Inferior parietal cortex (tissue), 1 donor: ENCODE results near the gene LRMDA.
"Not testable (repeated sequence)": the region's sequence is repeated elsewhere in the genome, so short reads cannot be mapped to it uniquely, and the experiment has no call there.

Experiments used
- DNase-seq: peaks from one replicate; pipeline ENCODE4 v3.0.0-alpha.2; 2016; ENCODE audit errors: extremely low spot score

LRMDA gene

DNA sequence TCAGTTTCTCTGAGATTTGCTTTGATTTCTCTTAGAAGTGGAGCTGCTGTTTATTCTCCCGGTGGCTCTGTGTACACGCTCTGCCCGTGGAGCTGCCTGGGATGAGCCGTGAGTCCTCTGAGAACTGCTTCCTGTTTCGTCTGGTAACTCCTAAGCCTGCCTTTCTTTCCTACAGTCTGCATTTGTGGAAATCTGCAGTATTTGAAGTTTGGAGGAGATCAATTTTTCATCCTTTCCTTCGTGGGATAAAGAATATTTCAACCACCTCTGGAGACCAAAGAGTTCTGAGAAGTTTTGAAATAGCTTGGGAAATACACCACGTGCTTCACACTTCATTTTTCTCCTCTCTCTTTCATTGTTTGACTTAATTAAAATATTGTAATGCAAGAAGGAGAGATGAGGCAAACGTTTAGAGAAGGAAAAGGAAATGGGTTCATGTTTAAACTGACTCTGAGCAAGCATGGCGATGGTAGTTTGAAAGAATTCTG lies 311.9 kb downstream of the LRMDA start:
- no peak for DNase-seq

DNA sequence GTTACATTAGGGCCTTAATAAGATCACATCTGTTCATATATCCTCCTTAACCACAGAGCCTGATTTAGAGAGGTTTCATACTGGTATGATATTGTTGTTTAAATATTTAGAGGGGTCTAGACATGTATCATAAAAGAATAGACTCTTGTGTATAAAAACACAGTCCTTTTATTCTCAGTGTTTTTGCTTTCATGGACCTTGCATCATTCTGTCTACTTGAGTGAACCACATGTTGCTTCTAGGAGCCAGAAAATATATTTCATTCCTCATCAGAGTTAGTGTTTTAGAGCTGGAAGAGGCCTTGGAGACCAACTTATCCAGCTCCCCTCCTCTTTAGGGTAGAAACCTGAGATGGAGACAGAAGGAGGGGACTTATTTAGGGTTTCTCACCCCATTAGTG lies 312.8 kb downstream of the LRMDA start:
- DNase-seq = no peak

DNA sequence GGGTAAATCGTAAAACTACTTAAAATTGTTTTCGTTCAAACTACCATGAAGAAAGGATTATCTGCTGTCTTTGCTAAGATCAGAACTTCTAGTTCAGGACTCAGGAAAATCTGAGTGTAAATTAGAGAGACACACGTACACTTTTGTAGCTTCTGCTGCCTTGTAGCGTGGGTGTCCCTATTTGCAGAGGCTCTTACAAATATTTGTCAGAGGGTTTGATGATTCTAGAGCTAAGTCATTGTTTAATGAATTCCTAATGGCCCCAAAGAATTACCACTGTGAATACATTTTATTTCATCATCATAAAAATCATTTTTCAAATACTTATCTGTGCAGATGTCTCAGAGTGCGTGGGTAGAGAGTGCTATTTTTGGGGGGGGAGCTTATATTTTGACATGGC lies 314.9 kb downstream of the LRMDA start:
- DNase-seq = no peak

DNA sequence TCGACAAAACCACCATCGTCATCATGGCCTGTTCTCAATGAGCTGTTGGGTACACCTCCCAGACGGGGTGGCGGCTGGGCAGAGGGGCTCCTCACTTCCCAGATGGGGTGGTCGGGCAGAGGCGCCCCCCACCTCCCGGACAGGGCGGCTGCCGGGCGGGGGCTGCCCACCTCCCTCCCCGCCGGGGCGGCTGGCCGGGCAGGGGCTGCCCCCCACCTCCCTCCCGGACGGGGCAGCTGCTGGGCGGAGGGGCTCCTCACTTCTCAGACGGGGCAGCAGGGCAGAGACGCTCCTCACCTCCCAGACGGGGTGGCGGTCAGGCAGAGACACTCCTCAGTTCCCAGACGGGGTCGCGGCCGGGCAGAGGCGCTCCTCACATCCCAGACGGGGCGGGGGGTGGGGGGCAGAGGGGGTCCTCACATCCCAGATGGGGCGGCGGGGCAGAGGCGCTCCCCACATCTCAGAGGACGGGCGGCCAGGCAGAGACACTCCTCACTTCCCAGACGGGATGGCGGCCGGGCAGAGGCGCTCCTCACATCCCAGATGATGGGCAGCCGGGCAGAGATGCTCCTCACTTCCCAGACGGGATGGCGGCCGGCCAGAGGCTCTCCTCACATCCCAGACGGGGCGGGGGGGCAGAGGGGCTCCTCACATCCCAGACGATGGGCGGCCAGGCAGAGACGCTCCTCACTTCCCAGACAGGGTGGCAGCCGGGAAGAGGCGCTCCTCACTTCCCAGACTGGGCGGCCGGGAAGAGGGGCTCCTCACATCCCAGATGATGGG lies 318.9 kb downstream of the LRMDA start:
- not testable (repeated sequence) for DNase-seq

DNA sequence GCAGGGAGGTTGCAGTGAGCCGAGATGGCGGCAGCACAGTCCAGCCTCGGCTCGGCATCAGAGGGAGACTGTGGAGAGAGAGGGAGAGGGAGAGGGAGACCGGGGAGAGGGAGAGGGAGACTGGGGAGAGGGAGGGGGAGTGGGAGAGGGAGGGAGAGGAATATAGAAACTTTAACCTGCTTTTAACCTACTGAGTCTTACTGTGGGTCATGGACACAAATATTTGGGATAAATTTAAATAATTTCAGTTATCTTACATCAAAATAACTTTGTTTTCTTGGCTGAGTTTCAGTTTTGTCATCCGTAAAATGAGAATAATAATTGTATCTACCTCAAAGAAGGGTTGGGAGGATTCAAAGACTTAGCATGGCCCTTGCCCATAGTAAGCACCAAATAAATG lies 319.8 kb downstream of the LRMDA start:
- DNase-seq = no peak

DNA sequence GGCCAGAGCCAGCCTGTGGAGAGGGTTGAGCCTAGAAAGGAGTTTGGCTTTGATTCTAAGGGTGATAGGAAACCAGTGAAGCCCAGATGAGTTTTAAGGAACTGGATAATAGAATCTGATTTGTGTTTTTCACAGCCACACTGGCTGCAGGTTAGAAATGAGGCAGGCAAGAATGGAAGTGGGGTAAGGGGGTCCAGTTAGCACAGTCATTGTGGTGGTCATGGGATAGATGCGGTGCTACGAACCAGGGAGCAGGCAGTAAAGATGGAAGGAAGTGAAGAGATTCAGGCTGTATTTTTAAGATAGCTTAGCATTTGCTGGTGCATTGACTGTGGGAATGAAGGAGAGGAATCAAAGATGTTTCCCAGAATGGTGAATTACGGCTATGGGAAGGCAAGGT lies 322.2 kb downstream of the LRMDA start:
- DNase-seq = no peak

DNA sequence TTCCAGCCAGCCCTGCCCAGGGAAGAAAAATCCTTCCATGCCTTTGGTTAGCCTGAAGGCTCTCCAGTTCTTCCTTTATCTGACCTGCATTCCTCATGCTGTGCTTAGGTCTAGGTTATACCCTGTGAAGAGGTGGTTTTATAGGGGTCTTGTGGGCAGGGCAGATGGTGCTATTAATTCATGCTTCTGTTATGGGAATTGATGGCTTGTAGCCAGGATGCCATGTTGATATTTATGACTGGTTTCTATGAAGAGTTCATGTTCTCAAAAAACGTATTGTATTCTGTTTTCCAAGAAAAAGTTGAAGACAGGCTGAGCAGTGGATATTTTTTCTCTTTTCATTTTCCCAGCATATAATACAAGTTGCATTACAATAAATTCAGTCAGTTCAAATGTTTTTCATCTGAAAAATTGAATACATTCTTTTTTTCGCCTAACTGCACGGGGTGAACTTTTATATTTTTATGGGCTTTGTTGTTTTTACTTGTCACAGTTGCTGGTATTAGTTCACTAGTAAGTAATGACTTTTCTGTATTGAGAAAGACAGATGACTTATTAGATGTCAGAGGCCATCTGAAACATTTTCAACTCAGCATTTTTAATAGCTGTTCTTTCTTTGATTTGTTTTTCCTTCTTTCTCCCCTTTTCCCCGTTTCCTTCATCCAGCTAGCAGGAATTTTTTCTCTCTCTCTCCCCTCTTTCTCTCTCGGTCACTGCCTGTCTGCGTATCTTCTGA lies 322.8 kb downstream of the LRMDA start:
- DNase-seq = no peak

DNA sequence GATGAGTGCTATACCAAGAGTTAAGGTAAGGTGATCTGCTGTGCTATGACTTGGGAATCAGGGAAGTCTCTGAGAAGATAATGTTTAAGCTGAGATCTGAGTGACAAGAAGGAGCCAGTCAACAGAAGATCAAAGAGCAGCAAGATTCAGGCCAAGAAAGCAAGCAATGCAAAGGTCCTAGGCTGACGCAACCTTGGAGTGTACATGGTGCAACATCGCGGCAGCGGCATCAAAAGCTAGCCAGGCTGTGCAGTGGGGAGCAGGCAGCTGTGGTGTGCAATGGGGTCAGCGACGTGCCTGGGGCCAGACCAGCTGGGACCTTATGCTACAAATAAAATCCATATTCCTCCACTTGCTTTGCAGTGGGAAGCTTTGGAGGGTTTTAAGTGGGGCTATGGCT lies 324.1 kb downstream of the LRMDA start:
- DNase-seq = no peak

DNA sequence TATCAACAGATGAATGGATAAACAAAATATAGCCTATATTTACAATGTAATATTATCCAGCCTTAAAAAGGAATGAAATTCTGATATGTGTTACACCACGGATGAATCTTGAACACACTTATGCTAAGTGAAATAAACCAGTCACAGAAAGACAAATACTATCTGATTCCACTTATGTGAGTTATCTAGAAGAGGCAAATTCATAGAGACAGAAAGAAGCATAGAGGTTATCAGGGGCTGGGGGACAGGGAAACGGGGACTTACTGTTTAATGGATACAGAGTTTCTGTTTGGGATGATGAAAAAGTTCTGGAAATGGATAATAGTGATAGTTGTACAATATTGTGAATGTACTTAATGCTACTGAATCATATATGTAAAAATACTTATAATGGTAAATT lies 329.9 kb downstream of the LRMDA start:
- no peak for DNase-seq

DNA sequence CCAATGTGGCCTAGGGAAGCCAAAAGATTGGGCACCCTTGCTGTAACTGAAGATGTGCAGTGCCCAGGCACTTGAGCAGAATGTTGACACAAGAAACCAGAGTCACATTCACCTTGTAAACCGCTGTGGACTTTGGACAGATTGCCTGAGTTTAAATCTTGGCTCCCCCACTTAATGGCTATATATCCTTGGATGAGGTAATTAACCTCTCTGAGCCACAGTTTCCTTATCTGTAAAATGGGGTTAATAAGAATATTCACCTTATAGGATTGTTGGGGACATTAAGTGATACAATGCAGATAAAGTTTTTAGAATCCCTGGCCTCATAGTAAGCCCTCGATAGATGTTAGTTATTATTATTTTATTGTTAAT lies 331.0 kb downstream of the LRMDA start:
- DNase-seq = no peak

DNA sequence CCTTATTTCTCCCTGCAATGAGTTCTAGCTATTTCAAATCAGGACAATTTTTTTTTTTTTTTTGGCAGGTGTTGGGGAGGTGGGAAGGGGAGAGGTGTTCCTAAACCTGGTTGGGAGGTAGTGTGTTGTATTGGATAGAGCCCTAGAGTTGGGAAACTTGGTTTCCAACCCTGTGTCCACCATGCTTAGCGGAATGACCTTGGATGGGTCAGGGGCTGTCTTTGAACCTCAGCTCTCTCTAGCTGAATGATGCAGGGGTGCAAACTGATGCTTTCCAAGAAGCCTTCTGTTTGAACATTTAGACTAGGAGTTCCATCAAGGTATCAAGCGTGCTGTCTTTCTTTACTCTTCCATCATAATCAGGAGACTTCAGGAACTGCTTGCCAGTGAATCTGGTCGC lies 332.2 kb downstream of the LRMDA start:
- no peak for DNase-seq

DNA sequence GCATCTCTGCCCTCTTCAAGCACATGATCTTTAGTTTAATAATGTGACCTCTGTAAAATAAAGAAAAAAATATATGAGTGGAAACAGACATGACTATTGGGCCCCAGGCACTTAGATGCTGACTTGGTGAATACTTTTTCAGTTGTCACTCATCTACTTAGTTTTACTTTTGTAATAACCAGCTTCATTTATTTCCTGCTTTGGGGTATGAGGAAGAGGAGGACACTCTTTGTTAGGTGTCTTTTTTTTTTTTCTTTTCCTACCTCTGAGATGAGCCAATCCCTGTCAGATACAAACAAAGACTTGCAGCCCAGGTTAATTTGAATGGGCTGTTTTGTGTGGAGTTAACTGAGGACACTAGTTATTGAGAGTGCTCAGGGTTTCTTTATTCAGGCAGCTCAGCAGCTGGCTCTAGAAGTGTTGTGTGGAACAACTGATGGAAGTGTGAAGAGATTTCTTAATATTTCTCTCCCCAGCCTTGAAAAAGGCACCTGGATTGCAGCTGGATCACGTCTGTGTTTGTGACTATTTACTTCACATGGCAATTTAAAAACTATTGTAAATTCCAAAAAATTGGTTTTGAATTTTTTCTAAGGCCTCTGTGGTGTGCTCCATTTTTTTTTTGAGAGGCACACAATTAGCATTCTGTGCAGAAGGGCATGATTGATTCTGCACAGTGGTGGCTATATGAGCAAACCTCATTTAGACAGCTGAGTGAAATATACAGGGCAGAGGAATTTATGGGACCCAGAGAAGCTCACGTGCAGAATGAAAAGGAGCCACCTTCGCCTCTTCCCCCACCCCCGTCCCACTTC lies 333.8 kb downstream of the LRMDA start:
- no peak for DNase-seq

DNA sequence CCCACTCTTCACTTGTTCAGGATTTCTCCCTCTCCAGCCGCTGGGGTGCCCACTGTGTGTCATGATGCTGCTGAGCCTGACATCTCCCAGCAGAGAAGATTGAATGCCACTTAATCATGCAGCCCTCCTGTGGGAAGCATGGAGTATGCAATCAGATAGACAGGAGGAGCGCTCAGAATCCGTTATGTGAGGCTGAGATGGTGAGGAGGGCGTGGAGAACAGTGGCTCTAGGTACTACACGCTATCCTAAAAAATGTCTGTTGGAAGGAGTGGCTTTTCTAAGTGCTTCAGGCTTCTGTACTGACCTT lies 334.3 kb downstream of the LRMDA start:
- DNase-seq = no peak

DNA sequence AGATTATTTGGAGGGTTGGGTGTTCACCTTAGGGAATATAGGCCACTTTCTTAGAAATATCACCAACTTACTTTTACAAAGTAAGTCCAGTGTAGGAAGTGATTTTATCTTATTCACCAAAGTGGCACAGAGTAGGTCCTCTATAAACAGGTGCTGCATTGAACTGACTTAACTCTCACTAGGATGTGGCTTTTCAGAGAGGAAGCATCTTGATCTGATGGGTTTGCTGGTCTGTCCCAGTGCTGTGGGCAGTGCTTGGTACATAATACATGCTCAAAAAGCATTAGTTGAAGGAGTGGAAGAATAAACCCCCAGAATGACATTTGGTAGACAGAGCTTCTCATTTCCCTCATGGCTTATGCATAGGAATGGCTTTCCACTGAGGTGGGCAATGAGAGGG lies 334.7 kb downstream of the LRMDA start:
- no peak for DNase-seq

DNA sequence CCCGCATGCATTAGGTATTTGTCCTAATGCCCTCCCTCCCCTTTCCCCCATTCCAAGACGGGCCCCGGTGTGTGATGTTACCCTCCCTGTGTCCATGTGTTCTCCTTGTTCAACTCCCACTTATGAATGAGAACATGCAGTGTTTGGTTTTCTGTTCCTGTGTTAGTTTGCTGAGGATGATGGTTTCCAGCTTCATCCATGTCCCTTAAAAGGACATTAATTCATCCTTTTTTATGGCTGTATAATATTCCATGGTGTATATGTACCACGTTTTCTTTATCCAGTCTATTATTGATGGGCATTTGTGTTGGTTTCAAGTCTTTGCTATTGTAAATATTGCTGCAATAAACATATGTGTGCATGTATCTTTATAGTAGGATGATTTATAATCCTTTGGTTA lies 335.3 kb downstream of the LRMDA start:
- DNase-seq = not testable (repeated sequence)

DNA sequence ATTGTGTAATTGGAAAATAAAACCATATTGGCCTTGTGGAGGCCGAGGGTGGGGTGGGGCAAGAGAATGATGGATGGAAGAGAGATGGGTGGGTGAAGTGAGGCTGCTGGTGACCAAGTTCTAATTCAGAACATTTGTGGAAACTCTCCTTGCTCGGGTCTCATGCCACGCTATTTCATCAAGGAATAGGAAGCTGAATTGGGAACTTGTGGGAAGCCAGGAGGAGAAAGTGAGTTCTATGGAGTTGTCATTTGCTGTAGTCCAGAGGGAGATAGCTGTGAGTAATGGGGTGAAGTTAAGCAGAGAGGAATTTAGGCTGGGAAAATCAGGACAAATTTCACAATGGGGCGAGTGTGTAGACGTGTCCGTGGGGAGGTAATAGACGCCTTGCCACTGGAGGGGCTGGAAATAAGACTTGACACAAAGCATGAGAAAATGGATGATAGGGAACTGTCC lies 339.2 kb downstream of the LRMDA start:
- DNase-seq = no peak

DNA sequence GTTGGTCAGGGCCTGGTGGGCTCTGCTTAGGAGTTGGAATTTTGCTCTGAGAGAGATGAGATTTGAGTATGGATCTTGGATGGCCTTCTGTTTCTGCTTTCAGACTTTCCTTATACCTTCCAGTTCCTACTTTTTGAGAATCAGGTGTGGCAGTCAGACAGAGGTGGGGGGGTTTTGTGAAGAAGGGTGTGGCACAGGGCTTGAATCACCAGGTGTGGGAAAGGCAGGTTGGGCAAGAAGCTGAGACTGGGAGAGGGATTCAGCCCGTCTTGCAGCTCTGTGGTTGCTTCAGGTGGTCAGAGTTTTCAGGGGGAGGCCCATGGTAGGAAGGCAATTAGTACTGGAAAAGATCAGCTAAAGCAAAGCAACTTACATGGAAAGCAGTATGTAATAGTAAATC lies 340.2 kb downstream of the LRMDA start:
- no peak for DNase-seq

DNA sequence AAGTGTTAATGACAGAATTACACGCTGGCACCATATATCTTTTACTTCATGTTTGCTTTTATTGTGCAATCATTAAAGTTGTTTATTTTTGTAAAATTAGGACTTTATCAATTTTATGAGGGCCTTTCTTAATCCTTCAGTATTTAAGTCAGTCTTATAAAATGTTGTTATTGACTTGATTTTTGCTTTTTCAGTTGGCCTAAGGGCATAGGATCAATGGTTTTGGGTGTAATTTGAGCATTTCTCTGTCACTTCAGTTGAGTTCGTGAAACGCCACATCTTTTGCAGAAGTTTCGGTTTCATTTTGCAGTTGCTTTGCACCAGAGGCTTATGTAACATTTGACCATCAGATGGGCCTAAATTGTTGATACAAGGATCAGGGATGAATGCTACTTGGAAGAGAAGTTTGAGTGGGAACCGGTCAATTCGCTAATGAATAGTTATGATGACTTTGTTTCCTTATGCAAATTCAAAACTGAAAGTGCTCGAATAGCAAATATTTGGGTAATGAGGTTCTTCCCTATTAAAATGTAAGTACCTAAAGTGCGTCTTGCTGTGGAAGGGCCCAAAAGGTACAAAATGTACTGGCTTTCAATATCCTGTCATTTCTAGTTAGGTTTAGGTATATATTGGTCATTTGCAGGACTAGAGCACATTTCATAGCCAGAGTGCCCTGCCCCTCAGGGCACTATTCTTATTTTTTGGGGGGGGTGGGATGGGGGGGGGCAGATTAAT lies 340.9 kb downstream of the LRMDA start:
- no peak for DNase-seq

DNA sequence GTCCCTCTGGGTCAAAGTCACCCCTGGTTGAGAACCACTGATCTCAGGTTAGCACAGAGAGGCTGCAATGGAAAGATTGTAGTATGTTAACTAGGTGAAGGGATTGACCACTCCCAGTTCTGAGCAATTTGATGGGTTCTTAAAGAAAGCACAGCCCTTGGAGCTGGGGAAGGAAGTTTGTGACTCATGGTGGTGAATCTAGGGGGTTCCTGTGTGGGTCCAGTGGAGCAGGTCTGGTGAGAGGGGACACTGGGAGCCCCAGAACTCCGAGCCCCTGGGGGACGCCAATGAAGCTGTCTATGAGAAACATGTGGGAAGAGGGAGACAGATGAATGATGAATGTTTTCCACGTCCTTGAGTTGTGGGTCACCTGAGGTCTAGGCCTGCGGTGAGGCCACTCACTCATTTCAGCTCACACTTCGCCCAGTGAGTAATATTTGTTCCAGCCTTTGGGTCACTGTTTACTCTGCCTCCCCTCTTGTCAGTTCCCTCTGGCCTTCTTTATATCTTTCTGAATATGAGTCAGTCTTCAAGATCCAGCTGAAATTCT lies 341.9 kb downstream of the LRMDA start:
- DNase-seq = no peak

DNA sequence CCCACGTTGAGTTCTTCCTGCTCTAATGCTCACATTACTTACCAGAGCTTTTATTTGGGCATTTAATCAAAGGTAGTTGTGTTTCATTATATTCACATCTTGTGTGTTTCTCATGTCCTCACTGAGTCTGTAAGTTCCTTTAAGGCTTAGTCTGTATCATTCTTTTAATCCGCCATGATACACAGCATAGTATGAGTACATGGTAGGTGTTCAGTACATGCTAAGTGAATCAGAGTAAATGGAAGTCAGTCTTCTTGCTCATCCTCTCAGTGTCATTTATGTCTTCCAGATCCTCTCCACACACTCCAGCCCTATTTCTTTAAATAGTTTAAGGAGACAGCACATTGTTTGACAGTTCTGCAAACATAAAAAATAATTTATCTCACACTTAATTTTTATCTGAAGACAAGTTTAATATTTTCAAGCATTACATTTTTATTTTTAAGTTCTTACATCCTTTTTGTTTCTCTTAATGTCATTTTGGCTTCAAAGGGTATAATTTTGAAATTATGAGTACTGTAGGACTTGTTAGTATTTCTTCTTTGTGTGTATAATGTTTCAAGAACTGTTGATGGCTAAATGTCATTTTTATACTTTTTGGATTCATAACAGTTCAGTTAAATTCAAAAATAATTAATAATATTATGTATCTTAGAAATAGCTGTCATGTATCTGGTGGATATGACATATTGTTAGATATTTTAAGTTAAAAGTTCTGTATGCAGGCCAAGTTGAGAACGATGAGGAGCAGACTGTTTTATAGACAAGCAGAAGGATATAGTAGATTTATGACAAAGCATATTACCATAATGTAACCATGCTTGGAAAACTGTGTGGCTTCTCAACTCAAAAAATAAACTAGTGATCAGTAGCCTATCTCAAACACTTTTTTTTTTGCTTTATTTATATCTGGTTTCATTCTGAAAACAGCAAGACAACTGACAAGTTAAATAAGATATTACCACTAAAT lies 342.7 kb downstream of the LRMDA start:
- DNase-seq = no peak
